ENCODE measurements around the gene RPL10A. TPM values are rescaled to one million over a fixed set of nuclear protein-coding genes. Genes with fewer than 3 reads are reported as not detected.
A peak's percentile ranks its signal among the peaks of the same experiment; 100 is the strongest.

Gene RPL10A
- total and polyA plus RNA-seq, 2 of the 13 experiments (the other 11 are each of a cell fraction or from before 2014, with no cell fraction given) = 1,854 to 2,726 TPM

GRCh38 chr6:35468181-35468979 lies at the start of gene RPL10A (continued):
- TF ChIP-seq, protein P1, sequence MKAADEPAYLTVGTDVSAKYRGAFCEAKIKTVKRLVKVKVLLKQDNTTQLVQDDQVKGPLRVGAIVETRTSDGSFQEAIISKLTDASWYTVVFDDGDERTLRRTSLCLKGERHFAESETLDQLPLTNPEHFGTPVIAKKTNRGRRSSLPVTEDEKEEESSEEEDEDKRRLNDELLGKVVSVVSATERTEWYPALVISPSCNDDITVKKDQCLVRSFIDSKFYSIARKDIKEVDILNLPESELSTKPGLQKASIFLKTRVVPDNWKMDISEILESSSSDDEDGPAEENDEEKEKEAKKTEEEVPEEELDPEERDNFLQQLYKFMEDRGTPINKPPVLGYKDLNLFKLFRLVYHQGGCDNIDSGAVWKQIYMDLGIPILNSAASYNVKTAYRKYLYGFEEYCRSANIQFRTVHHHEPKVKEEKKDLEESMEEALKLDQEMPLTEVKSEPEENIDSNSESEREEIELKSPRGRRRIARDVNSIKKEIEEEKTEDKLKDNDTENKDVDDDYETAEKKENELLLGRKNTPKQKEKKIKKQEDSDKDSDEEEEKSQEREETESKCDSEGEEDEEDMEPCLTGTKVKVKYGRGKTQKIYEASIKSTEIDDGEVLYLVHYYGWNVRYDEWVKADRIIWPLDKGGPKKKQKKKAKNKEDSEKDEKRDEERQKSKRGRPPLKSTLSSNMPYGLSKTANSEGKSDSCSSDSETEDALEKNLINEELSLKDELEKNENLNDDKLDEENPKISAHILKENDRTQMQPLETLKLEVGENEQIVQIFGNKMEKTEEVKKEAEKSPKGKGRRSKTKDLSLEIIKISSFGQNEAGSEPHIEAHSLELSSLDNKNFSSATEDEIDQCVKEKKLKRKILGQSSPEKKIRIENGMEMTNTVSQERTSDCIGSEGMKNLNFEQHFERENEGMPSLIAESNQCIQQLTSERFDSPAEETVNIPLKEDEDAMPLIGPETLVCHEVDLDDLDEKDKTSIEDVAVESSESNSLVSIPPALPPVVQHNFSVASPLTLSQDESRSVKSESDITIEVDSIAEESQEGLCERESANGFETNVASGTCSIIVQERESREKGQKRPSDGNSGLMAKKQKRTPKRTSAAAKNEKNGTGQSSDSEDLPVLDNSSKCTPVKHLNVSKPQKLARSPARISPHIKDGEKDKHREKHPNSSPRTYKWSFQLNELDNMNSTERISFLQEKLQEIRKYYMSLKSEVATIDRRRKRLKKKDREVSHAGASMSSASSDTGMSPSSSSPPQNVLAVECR (CRISPR knock-in tag; IDR thresholded peaks at IDR 0.05; ENCODE audit: borderline replicate concordance) = peak; percentile 96
- TF ChIP-seq FOXA3 (CRISPR knock-in tag; IDR thresholded peaks at IDR 0.05) (peak; percentile 66), ZNF282 (IDR thresholded peaks at IDR 0.05; ENCODE audit: partially characterized antibody) (no peak), KDM4B (CRISPR knock-in tag; IDR thresholded peaks at IDR 0.05) (peak; percentile 93; the same call in 1 of the 2 replicates), ZNF337 (CRISPR knock-in tag; IDR thresholded peaks at IDR 0.05; ENCODE audit: borderline replicate concordance, low read depth) (peak; percentile 93), ZNF367 (CRISPR knock-in tag; IDR thresholded peaks at IDR 0.05; ENCODE audit: borderline replicate concordance) (0 out of 2 replicates have a peak, but pooled peaks have one; percentile 48), CCDC6 (CRISPR knock-in tag; IDR thresholded peaks at IDR 0.05) (peak; percentile 92; the same call in 1 of the 2 replicates), TEAD3 (CRISPR knock-in tag; optimal IDR thresholded peaks at IDR 0.05; ENCODE audit: borderline replicate concordance) (peak; percentile 78), ZFP36 (IDR thresholded peaks at IDR 0.05; ENCODE audit: borderline replicate concordance, low read depth, low read length, partially characterized antibody) (no peak), IKZF1 (IDR thresholded peaks at IDR 0.05) (no peak), MXI1 (IDR thresholded peaks at IDR 0.05; ENCODE audit: borderline replicate concordance, low read depth, low read length) (peak; percentile 96), ZNF672 (CRISPR knock-in tag; IDR thresholded peaks at IDR 0.05) (no peak), ZNF570 (CRISPR knock-in tag; IDR thresholded peaks at IDR 0.05; ENCODE audit: borderline replicate concordance) (peak; percentile 73; the same call in 1 of the 2 replicates), ZNF790 (CRISPR knock-in tag; IDR thresholded peaks at IDR 0.05; ENCODE audit: borderline replicate concordance) (peak; percentile 96; the same call in 1 of the 2 replicates), HOXA3 (CRISPR knock-in tag; IDR thresholded peaks at IDR 0.05) (peak; percentile 92), ZFP62 (CRISPR knock-in tag; IDR thresholded peaks at IDR 0.05) (0 out of 2 replicates have a peak, but pooled peaks have one; percentile 74), ZNF101 (CRISPR knock-in tag; IDR thresholded peaks at IDR 0.05; ENCODE audit: borderline replicate concordance, low read depth) (no peak), PLSCR1 (CRISPR knock-in tag; IDR thresholded peaks at IDR 0.05; ENCODE audit: borderline replicate concordance) (peak; percentile 88; the same call in 1 of the 2 replicates)
- TF ChIP-seq, protein P2, sequence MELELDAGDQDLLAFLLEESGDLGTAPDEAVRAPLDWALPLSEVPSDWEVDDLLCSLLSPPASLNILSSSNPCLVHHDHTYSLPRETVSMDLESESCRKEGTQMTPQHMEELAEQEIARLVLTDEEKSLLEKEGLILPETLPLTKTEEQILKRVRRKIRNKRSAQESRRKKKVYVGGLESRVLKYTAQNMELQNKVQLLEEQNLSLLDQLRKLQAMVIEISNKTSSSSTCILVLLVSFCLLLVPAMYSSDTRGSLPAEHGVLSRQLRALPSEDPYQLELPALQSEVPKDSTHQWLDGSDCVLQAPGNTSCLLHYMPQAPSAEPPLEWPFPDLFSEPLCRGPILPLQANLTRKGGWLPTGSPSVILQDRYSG (CRISPR knock-in tag; IDR thresholded peaks at IDR 0.05) = peak; percentile 78
- TF ChIP-seq, protein P3, sequence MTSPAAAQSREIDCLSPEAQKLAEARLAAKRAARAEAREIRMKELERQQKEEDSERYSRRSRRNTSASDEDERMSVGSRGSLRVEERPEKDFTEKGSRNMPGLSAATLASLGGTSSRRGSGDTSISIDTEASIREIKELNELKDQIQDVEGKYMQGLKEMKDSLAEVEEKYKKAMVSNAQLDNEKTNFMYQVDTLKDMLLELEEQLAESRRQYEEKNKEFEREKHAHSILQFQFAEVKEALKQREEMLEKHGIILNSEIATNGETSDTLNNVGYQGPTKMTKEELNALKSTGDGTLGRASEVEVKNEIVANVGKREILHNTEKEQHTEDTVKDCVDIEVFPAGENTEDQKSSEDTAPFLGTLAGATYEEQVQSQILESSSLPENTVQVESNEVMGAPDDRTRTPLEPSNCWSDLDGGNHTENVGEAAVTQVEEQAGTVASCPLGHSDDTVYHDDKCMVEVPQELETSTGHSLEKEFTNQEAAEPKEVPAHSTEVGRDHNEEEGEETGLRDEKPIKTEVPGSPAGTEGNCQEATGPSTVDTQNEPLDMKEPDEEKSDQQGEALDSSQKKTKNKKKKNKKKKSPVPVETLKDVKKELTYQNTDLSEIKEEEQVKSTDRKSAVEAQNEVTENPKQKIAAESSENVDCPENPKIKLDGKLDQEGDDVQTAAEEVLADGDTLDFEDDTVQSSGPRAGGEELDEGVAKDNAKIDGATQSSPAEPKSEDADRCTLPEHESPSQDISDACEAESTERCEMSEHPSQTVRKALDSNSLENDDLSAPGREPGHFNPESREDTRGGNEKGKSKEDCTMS (CRISPR knock-in tag; conservative IDR thresholded peaks at IDR 0.05) = peak; percentile 27; the same call in 1 of the 2 replicates
